A673 (cell line): ENCODE data around the gene DCP1B.

Experiments used
- CTCF ChIP-seq: fragments of 300-800, 200-600 bp; sonication (generic); conservative IDR thresholded peaks from 2 replicates; pipeline ENCODE4 v1.5.1; 2017; ENCODE audit warnings: low read depth, mild to moderate bottlenecking, antibody characterized with exemption, low read length, moderate library complexity, mixed read lengths
- EZH2 ChIP-seq: fragments of 200-600 bp; sonication (generic); IDR thresholded peaks from 2 replicates; pipeline ENCODE4 v1.6.1; 2017; ENCODE audit warnings: borderline replicate concordance, low read depth, mild to moderate bottlenecking, mixed read lengths, antibody characterized with exemption, low read length; ENCODE audit not compliant: poor library complexity, severe bottlenecking

GRCh38 chr12:1962051-1963020 lies 41.9 kb downstream of the DCP1B start:
- TF ChIP-seq CTCF (no peak), EZH2 (no peak)
